Vagina (tissue), 2 donors: Measurements from ENCODE around the gene DES. TPM values are rescaled to one million over a fixed set of nuclear protein-coding genes. Genes with fewer than 3 reads are reported as not detected.
A peak's percentile ranks its signal among the peaks of the same experiment; 100 is the strongest.

ENCODE experiments used
- DNase-seq, 2 donors: peaks; one replicate each; pipeline ENCODE4 v3.0.0-alpha.2; 2017; ENCODE audit errors: extremely low spot score in 2 of 2
- H3K27ac ChIP-seq: fragments of 200-600 bp; sonication (generic); one replicate; pipeline ENCODE4 v1.5.1; 2019
- H3K27me3 ChIP-seq: fragments of 200-600 bp; sonication (generic); one replicate; pipeline ENCODE4 v1.5.1; 2019
- H3K36me3 ChIP-seq, 2 donors: fragments of 200-600 bp; sonication (generic); one replicate each; pipeline ENCODE4 v1.5.1; 2017 to 2019
- H3K4me1 ChIP-seq: fragments of 200-600 bp; sonication (generic); one replicate; pipeline ENCODE4 v1.5.1; 2019
- H3K4me3 ChIP-seq, 2 donors: fragments of 200-600 bp; sonication (generic); 1 replicate in 1 of 2; 2 replicates in 1 of 2; pipeline ENCODE4 v1.5.1; 2016 to 2019
- H3K9me3 ChIP-seq: fragments of 200-600 bp; sonication (generic); one replicate; pipeline ENCODE4 v1.5.1; 2019
- POLR2A ChIP-seq, 2 donors: fragments of 450-650 bp; IDR thresholded peaks; one replicate each; pipeline ENCODE4 v1.6.1; 2017; ENCODE audit warnings: antibody characterized with exemption in 2 of 2, mild to moderate bottlenecking in 2 of 2, moderate library complexity in 2 of 2
- POLR2AphosphoS5 ChIP-seq, 2 donors: sonication (generic); formaldehyde crosslinking; IDR thresholded peaks; one replicate each; pipeline ENCODE4 v1.9.0; 2017; ENCODE audit warnings: antibody characterized with exemption in 2 of 2, mild to moderate bottlenecking in 2 of 2, low read depth in 1 of 2; ENCODE audit not compliant: insufficient read depth in 1 of 2
- intact Hi-C: fragments of 100-400 bp; cut with DNase I; formaldehyde crosslinking; loops from one replicate; pipeline ENCODE4 v1.15.1; 2023
- total RNA-seq: library from RNA; depleted of rRNA; stranded (reverse); fragments of >200 nt; gene quantifications from one replicate; pipeline ENCODE4 v1.2.3, GENCODE V29; 2016
- TF ChIP-seq, protein P1 (sequence below), 3 experiments: fragments of 450-650 bp in 2 of 3; fragments of 200-600 bp in 1 of 3; sonication (generic) in 1 of 3; IDR thresholded peaks; one replicate each; pipeline ENCODE4 v1.5.1; 2017 to 2019; ENCODE audit warnings: antibody characterized with exemption in 3 of 3, mild to moderate bottlenecking in 2 of 3, moderate library complexity in 2 of 3

Gene DES
- total RNA-seq, 1 donor from 2014 or later, result 883 TPM

DNA sequence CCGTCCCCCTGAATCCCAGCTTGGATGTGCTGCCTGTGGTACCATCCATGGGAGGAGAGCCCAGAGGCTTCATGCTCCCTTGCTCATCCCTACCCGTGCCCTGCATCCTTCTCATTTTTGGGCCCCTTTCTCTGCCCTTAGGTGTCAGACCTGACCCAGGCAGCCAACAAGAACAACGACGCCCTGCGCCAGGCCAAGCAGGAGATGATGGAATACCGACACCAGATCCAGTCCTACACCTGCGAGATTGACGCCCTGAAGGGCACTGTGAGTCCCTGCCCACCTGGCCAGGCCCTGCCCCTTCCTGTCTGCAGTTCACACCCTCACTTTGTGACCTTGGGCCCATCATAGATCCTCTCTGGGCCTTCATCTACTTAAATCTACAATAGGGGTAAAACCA, 2.5 kb downstream of the DES start:
- H3K27ac ChIP-seq, result no peak overlapping the region
- H3K4me1 ChIP-seq, result peaks cover 22% of the 10 kb centered on the region
- H3K27me3 ChIP-seq, result no peaks in the 10 kb centered on the region
- intact Hi-C loops, result no loop called here
- TF ChIP-seq POLR2AphosphoS5 (IDR thresholded peaks at IDR 0.05; ENCODE audit: insufficient read depth in 1 of 2, low read depth in 1 of 2), result no peak
- TF ChIP-seq, protein P1, sequence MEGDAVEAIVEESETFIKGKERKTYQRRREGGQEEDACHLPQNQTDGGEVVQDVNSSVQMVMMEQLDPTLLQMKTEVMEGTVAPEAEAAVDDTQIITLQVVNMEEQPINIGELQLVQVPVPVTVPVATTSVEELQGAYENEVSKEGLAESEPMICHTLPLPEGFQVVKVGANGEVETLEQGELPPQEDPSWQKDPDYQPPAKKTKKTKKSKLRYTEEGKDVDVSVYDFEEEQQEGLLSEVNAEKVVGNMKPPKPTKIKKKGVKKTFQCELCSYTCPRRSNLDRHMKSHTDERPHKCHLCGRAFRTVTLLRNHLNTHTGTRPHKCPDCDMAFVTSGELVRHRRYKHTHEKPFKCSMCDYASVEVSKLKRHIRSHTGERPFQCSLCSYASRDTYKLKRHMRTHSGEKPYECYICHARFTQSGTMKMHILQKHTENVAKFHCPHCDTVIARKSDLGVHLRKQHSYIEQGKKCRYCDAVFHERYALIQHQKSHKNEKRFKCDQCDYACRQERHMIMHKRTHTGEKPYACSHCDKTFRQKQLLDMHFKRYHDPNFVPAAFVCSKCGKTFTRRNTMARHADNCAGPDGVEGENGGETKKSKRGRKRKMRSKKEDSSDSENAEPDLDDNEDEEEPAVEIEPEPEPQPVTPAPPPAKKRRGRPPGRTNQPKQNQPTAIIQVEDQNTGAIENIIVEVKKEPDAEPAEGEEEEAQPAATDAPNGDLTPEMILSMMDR (IDR thresholded peaks at IDR 0.05), result no peak
- no peak for TF ChIP-seq POLR2A (IDR thresholded peaks at IDR 0.05)
- DNase-seq, result no peak
- no peaks in the 10 kb centered on the region for H3K9me3 ChIP-seq
- H3K36me3 ChIP-seq, result no peaks in the 10 kb centered on the region
- H3K4me3 ChIP-seq, result peak overlapping the region; percentile 46 to 53

DNA sequence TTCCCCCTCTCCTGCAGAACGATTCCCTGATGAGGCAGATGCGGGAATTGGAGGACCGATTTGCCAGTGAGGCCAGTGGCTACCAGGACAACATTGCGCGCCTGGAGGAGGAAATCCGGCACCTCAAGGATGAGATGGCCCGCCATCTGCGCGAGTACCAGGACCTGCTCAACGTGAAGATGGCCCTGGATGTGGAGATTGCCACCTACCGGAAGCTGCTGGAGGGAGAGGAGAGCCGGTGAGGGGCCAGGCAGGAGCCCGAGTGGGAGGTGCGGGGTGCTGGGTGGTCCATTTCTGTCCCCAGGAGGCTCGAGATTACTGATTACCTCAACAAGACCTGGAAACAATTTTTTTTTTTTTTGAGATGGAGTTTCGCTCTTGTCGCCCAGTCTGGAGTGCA, 3.1 kb downstream of the DES start:
- TF ChIP-seq POLR2AphosphoS5 (IDR thresholded peaks at IDR 0.05; ENCODE audit: insufficient read depth in 1 of 2, low read depth in 1 of 2) (peak in 1 of 2 donors; percentile 32), POLR2A (IDR thresholded peaks at IDR 0.05) (no peak)
- TF ChIP-seq, protein P1 (IDR thresholded peaks at IDR 0.05), result no peak
- Histone ChIP-seq H3K27me3 (no peaks in the 10 kb centered on the region), H3K9me3 (no peaks in the 10 kb centered on the region), H3K36me3 (no peaks in the 10 kb centered on the region), H3K4me1 (peaks cover 22% of the 10 kb centered on the region), H3K4me3 (peak overlapping the region; percentile 46 to 53), H3K27ac (no peak overlapping the region)
- intact Hi-C loops, result no loop called here
- DNase-seq, result no peak

DNA sequence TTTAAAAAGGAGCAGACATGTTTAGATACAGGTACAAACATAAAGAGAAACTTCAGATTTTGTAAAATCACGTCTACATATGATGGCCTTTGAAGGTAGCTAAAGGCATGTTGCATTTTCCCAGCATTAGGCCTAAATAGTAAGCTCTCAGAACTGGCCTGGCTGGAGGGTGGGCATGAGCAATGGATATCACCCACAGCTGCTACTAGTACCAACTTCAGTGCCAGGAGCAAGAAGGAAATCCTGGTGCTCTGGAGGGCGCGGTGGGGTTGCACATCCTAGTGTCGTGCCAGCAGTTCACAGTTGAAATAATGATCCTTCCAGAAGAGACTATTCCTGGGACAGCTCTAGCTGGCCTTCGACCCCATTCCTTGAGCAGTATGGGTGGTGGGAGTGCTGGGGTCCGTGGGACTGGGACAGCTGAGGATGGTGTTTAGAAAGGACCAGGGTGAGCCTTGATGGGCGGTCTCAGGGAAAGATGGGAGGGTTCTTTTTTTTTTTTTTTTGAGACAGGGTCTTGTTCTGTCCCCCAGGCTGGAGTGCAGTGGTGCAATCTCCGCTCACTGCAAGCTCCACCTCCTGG, 4.9 kb downstream of the DES start:
- Histone ChIP-seq H3K36me3 (no peaks in the 10 kb centered on the region), H3K27me3 (no peaks in the 10 kb centered on the region), H3K9me3 (no peaks in the 10 kb centered on the region), H3K4me1 (peaks cover 11% of the 10 kb centered on the region), H3K4me3 (peak overlapping the region; percentile 12 to 31), H3K27ac (no peak overlapping the region)
- DNase-seq, result no peak
- intact Hi-C loops, result no loop called here
- no peak for TF ChIP-seq POLR2A (IDR thresholded peaks at IDR 0.05)
- TF ChIP-seq, protein P1 (IDR thresholded peaks at IDR 0.05), result no peak
- TF ChIP-seq POLR2AphosphoS5 (IDR thresholded peaks at IDR 0.05; ENCODE audit: insufficient read depth in 1 of 2, low read depth in 1 of 2), result no peak

DNA sequence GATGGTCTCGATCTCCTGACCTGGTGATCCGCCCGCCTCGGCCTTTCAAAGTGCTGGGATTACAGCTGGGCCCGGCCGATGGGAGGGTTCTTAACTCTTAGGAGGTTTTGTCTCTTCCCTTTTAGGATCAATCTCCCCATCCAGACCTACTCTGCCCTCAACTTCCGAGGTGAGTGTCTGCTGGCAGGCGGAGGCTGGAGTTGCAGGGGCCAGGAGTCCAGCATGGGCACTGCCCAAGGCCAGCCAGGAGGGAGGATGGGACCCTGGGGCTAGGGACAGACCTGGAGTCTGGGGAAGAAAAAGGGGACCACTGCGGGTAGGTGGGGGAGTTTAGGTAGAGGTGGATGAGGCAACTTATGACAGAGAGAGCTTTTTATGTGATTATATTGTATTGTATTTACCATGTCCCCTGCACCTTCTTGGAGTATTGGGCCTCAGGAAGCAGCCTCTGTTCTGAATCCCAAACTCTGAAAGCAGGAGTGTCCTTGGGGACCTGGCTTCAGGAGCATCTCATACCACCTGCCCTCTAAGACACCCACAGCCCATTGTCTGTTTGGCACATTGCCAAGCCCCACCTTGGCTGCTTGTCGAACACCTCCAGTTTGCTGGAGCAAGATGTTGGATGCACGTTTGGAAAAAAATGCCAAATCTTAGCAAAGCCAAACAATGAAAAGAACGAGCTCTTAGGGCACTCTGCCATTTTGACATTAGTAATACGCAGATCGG, 5.6 kb downstream of the DES start:
- Histone ChIP-seq H3K4me1 (peaks cover 4% of the 10 kb centered on the region), H3K9me3 (no peaks in the 10 kb centered on the region), H3K27me3 (no peaks in the 10 kb centered on the region), H3K27ac (no peak overlapping the region), H3K36me3 (no peaks in the 10 kb centered on the region), H3K4me3 (peak overlapping the region; percentile 12 to 31)
- no peak for TF ChIP-seq POLR2AphosphoS5 (IDR thresholded peaks at IDR 0.05; ENCODE audit: insufficient read depth in 1 of 2, low read depth in 1 of 2)
- DNase-seq, result no peak
- intact Hi-C loops, result no loop called here

DNA sequence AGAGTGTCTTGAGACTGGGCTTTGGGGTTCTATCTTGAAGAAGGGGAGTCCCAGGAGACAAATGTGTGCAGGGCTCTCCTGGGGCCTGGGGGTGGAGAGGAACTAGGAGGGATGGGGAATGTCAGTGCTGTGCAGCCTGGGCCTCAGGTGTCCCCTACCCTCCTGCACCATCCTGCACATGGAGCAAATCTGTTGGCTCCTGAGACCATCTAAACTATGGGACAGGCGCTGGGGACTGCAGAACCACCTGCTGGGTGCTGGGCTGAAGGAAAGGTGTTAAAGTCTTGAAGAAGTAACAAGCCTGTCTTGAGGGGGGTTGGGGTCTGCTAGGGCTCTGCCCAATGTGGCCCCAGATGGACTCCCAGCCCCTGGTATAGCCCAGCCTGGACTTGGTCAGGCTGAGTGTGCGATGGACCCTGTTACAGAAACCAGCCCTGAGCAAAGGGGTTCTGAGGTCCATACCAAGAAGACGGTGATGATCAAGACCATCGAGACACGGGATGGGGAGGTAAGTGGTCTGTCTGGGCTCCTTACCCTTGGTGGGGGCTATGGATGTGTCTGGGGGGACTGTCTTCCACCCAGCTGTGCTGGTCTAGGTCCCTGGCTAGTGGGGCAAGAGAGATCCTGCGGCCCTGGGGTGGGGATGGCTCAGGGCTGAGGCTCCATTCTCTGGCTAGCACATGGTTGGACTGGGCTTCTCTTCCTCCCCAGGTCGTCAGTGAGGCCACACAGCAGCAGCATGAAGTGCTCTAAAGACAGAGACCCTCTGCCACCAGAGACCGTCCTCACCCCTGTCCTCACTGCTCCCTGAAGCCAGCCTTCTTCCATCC, 7.3 kb downstream of the DES start:
- intact Hi-C loops, result no loop called here
- Histone ChIP-seq H3K27me3 (no peaks in the 10 kb centered on the region), H3K4me3 (no peak overlapping the region), H3K36me3 (no peaks in the 10 kb centered on the region), H3K27ac (no peak overlapping the region), H3K4me1 (no peaks in the 10 kb centered on the region), H3K9me3 (no peaks in the 10 kb centered on the region)
- no peak for DNase-seq
- TF ChIP-seq POLR2A (IDR thresholded peaks at IDR 0.05) (no peak), POLR2AphosphoS5 (IDR thresholded peaks at IDR 0.05; ENCODE audit: insufficient read depth in 1 of 2, low read depth in 1 of 2) (peak in 1 of 2 donors; percentile 55)
- TF ChIP-seq, protein P1 (IDR thresholded peaks at IDR 0.05), result no peak
